ENCODE data around the gene TIRAP. TPM values are rescaled to one million over a fixed set of nuclear protein-coding genes. Genes with fewer than 3 reads are reported as not detected.

Gene TIRAP
- total RNA-seq, 1 experiment from 2014 or later, result 11.9 TPM

GRCh38 chr11:126312961-126313360 lies 30.1 kb downstream of the TIRAP start:
- H3K27me3 Mint-ChIP-seq (ENCODE audit: insufficient read depth, unreplicated experiment), result no peaks in the 10 kb centered on the region
- POLR2A ChIA-PET, result interaction anchor here (0.8 kb wide), 1 partner anchor 9 kb away, joined by 4 read pairs; the partner anchor contains the start of gene DCPS
- BruUV-seq (replicated peaks), result no TSS peak

GRCh38 chr11:126313826-126314225 lies 30.9 kb downstream of the TIRAP start:
- intact Hi-C loops (cut with micrococcal nuclease), result loop anchor here (10.0 kb wide), 2 partner anchors 271 to 1031 kb away; no protein-coding TSS in a partner anchor
- H3K27ac Mint-ChIP-seq (ENCODE audit: low read depth, unreplicated experiment), result no peak overlapping the region
- no peak for DNase-seq (ENCODE audit: unreplicated experiment)
- H3K9me3 Mint-ChIP-seq (ENCODE audit: unreplicated experiment), result no peaks in the 10 kb centered on the region
- peaks cover 18% of the 10 kb centered on the region for H3K36me3 Mint-ChIP-seq (ENCODE audit: insufficient read depth, unreplicated experiment)
- no peak overlapping the region for H3K4me3 Mint-ChIP-seq (ENCODE audit: unreplicated experiment)
- POLR2A ChIA-PET, result no interaction called here
- H3K27me3 Mint-ChIP-seq (ENCODE audit: insufficient read depth, unreplicated experiment), result no peaks in the 10 kb centered on the region
- H3K4me1 Mint-ChIP-seq (ENCODE audit: insufficient read depth, unreplicated experiment), result peaks cover 23% of the 10 kb centered on the region
- TF ChIP-seq CTCF (IDR thresholded peaks at IDR 0.05; ENCODE audit: unreplicated experiment), result no peak
- CTCF ChIA-PET, result interaction anchor here (0.7 to 10.1 kb wide), 3 partner anchors 116 to 170 kb away, joined by 3 to 297 read pairs (median 5); no protein-coding TSS in a partner anchor
- BruUV-seq (replicated peaks), result no TSS peak

More at GRCh38 chr11:126312961-126313360, 30.1 kb downstream of the TIRAP start:
- intact Hi-C loops (cut with micrococcal nuclease), result loop anchor here (10.0 kb wide), 2 partner anchors 272 to 1032 kb away; no protein-coding TSS in a partner anchor
- no peak for DNase-seq (ENCODE audit: unreplicated experiment)
- no peak for TF ChIP-seq CTCF (IDR thresholded peaks at IDR 0.05; ENCODE audit: unreplicated experiment)
- Mint-ChIP-seq H3K9me3 (ENCODE audit: unreplicated experiment) (no peaks in the 10 kb centered on the region), H3K27ac (ENCODE audit: low read depth, unreplicated experiment) (peak overlapping the region; percentile 51), H3K4me3 (ENCODE audit: unreplicated experiment) (no peak overlapping the region), H3K36me3 (ENCODE audit: insufficient read depth, unreplicated experiment) (peaks cover 24% of the 10 kb centered on the region), H3K4me1 (ENCODE audit: insufficient read depth, unreplicated experiment) (peaks cover 15% of the 10 kb centered on the region)
- CTCF ChIA-PET, result interaction anchor here (0.6 to 10.1 kb wide), 7 partner anchors 46 to 1033 kb away, joined by 3 to 297 read pairs (median 4); no protein-coding TSS in a partner anchor

GRCh38 chr11:126317432-126317755 lies 34.5 kb downstream of the TIRAP start:
- H3K36me3 Mint-ChIP-seq (ENCODE audit: insufficient read depth, unreplicated experiment), result peaks cover 7% of the 10 kb centered on the region
- no peak for DNase-seq (ENCODE audit: unreplicated experiment)
- TF ChIP-seq CTCF (IDR thresholded peaks at IDR 0.05; ENCODE audit: unreplicated experiment), result no peak
- intact Hi-C loops (cut with micrococcal nuclease), result loop anchor here (10.0 kb wide), 2 partner anchors 267 to 1027 kb away; no protein-coding TSS in a partner anchor
- BruUV-seq (replicated peaks), result no TSS peak
- ChIA-PET POLR2A (interaction anchor here (0.8 to 2.2 kb wide), 4 partner anchors 13 to 91 kb away, joined by 4 to 14 read pairs (median 6); partner anchors contain the start of genes DCPS and ST3GAL4), CTCF (interaction anchor here (0.6 to 3.3 kb wide), 4 partner anchors 8 to 163 kb away, joined by 3 to 33 read pairs (median 8); no protein-coding TSS in a partner anchor)
- H3K27ac Mint-ChIP-seq (ENCODE audit: low read depth, unreplicated experiment), result peak overlapping the region; percentile 84
- H3K27me3 Mint-ChIP-seq (ENCODE audit: insufficient read depth, unreplicated experiment), result no peaks in the 10 kb centered on the region
- H3K4me1 Mint-ChIP-seq (ENCODE audit: insufficient read depth, unreplicated experiment), result peaks cover 33% of the 10 kb centered on the region
- no peaks in the 10 kb centered on the region for H3K9me3 Mint-ChIP-seq (ENCODE audit: unreplicated experiment)
- H3K4me3 Mint-ChIP-seq (ENCODE audit: unreplicated experiment), result no peak overlapping the region

- peaks cover 7% of the 10 kb centered on the region for H3K36me3 Mint-ChIP-seq (ENCODE audit: insufficient read depth, unreplicated experiment)
- BruUV-seq (replicated peaks), result no TSS peak
- peaks cover 33% of the 10 kb centered on the region for H3K4me1 Mint-ChIP-seq (ENCODE audit: insufficient read depth, unreplicated experiment)
- peak overlapping the region; percentile 59 for H3K4me3 Mint-ChIP-seq (ENCODE audit: unreplicated experiment)
- peak; percentile 44 for DNase-seq (ENCODE audit: unreplicated experiment)
- ChIA-PET CTCF (interaction anchor here (0.6 to 3.3 kb wide), 6 partner anchors 9 to 289 kb away, joined by 3 to 33 read pairs (median 6); no protein-coding TSS in a partner anchor), POLR2A (interaction anchor here (0.6 to 2.2 kb wide), 10 partner anchors 14 to 431 kb away, joined by 3 to 14 read pairs (median 4); partner anchors contain the start of genes DCPS and ST3GAL4)
- peak overlapping the region; percentile 84 for H3K27ac Mint-ChIP-seq (ENCODE audit: low read depth, unreplicated experiment)
- intact Hi-C loops (cut with micrococcal nuclease), result loop anchor here (2.0 to 10.0 kb wide), 4 partner anchors 39 to 1027 kb away; no protein-coding TSS in a partner anchor
- H3K27me3 Mint-ChIP-seq (ENCODE audit: insufficient read depth, unreplicated experiment), result no peaks in the 10 kb centered on the region
- H3K9me3 Mint-ChIP-seq (ENCODE audit: unreplicated experiment), result no peaks in the 10 kb centered on the region
- no peak for TF ChIP-seq CTCF (IDR thresholded peaks at IDR 0.05; ENCODE audit: unreplicated experiment)
Observed at GRCh38 chr11:126317756-126318573, 35.1 kb downstream of the TIRAP start.

Data from MCF 10A (cell line).